Tibial nerve (tissue), 3 donors: ENCODE data around the gene TRIM75.

Experiments used
- POLR2A ChIP-seq, 2 donors: fragments of 450-650 bp; IDR thresholded peaks; one replicate each; pipeline ENCODE4 v1.6.1; 2017; ENCODE audit warnings: antibody characterized with exemption in 2 of 2, mild to moderate bottlenecking in 2 of 2, moderate library complexity in 2 of 2
- TF ChIP-seq, protein P1 (sequence below), 5 experiments: fragments of 200-600 bp in 3 of 5; fragments of 450-650 bp in 2 of 5; sonication (generic) in 3 of 5; IDR thresholded peaks; one replicate each; pipeline ENCODE4 v1.5.1; 2016 to 2019; ENCODE audit warnings: antibody characterized with exemption in 5 of 5, mild to moderate bottlenecking in 3 of 5, moderate library complexity in 2 of 5

- no peak for TF ChIP-seq POLR2A (IDR thresholded peaks at IDR 0.05)
- TF ChIP-seq, protein P1, sequence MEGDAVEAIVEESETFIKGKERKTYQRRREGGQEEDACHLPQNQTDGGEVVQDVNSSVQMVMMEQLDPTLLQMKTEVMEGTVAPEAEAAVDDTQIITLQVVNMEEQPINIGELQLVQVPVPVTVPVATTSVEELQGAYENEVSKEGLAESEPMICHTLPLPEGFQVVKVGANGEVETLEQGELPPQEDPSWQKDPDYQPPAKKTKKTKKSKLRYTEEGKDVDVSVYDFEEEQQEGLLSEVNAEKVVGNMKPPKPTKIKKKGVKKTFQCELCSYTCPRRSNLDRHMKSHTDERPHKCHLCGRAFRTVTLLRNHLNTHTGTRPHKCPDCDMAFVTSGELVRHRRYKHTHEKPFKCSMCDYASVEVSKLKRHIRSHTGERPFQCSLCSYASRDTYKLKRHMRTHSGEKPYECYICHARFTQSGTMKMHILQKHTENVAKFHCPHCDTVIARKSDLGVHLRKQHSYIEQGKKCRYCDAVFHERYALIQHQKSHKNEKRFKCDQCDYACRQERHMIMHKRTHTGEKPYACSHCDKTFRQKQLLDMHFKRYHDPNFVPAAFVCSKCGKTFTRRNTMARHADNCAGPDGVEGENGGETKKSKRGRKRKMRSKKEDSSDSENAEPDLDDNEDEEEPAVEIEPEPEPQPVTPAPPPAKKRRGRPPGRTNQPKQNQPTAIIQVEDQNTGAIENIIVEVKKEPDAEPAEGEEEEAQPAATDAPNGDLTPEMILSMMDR (IDR thresholded peaks at IDR 0.05): no peak
Measured at GRCh38 chr4:165077034-165077578, 23.4 kb downstream of the TRIM75 start.
